ENCODE results near the gene TBXA2R.
A peak's percentile ranks its signal among the peaks of the same experiment; 100 is the strongest.

The TBXA2R gene

GRCh38 chr19:3606690-3607289 lies at the start of gene TBXA2R:
TSS of gene TBXA2R (minus strand) at chr19:3606875. CDS start at chr19:3600634, 6,241 bp downstream.
- Histone ChIP-seq H3K27ac (peak within 1 kb of the TSS; percentile 38), H3K9ac (peak within 1 kb of the TSS; percentile 38)

GRCh38 chr19:3656073-3656746 lies 49.5 kb upstream of the TBXA2R start:
- no peaks in the 10 kb centered on the region for H3K27me3 ChIP-seq (ENCODE audit: control insufficient read depth, insufficient read depth, low read length)
- no peak for TF ChIP-seq CTCF (IDR thresholded peaks at IDR 0.05)
- no peaks in the 10 kb centered on the region for H3K36me3 ChIP-seq (ENCODE audit: control insufficient read depth, insufficient read depth, low read length)

More at GRCh38 chr19:3606690-3607289, at the start of gene TBXA2R:
- no peak for TF ChIP-seq CTCF (IDR thresholded peaks at IDR 0.05)
- H3K4me2 ChIP-seq (ENCODE audit: low read length) = peak within 1 kb of the TSS; percentile 88
- H2AFZ ChIP-seq = peak within 1 kb of the TSS; percentile 82
- no peaks in the 10 kb centered on the region for H3K27me3 ChIP-seq (ENCODE audit: control insufficient read depth, insufficient read depth, low read length)
- H3K4me1 ChIP-seq = peaks cover 5% of the 10 kb centered on the region
- peak within 1 kb of the TSS; percentile 68 for H3K4me3 ChIP-seq (ENCODE audit: low read depth, low read length)
- no peaks in the 10 kb centered on the region for H3K79me2 ChIP-seq
- H3K9me3 ChIP-seq (ENCODE audit: control insufficient read depth, low read length) = no peaks in the 10 kb centered on the region
- H3K36me3 ChIP-seq (ENCODE audit: control insufficient read depth, insufficient read depth, low read length) = no peaks in the 10 kb centered on the region

GRCh38 chr19:3655402-3656072 lies 48.9 kb upstream of the TBXA2R start:
- no peaks in the 10 kb centered on the region for H3K27me3 ChIP-seq (ENCODE audit: control insufficient read depth, insufficient read depth, low read length)
- H3K4me1 ChIP-seq = no peaks in the 10 kb centered on the region
- no peak overlapping the region for H3K4me2 ChIP-seq (ENCODE audit: low read length)
- H3K9me3 ChIP-seq (ENCODE audit: control insufficient read depth, low read length) = no peaks in the 10 kb centered on the region
- H2AFZ ChIP-seq = no peak overlapping the region
- H3K36me3 ChIP-seq (ENCODE audit: control insufficient read depth, insufficient read depth, low read length) = no peaks in the 10 kb centered on the region
- no peak for TF ChIP-seq CTCF (IDR thresholded peaks at IDR 0.05)
- no peak overlapping the region for H3K4me3 ChIP-seq (ENCODE audit: low read depth, low read length)
- no peak overlapping the region for H3K27ac ChIP-seq
- H3K79me2 ChIP-seq = peaks cover 2% of the 10 kb centered on the region
- H3K9ac ChIP-seq = no peak overlapping the region

More at GRCh38 chr19:3656073-3656746, 49.5 kb upstream of the TBXA2R start:
- H3K27ac ChIP-seq = no peak overlapping the region
- no peak overlapping the region for H3K9ac ChIP-seq
- no peaks in the 10 kb centered on the region for H3K9me3 ChIP-seq (ENCODE audit: control insufficient read depth, low read length)
- no peak overlapping the region for H2AFZ ChIP-seq
- no peak overlapping the region for H3K4me2 ChIP-seq (ENCODE audit: low read length)
- H3K79me2 ChIP-seq = peaks cover 2% of the 10 kb centered on the region
- H3K4me3 ChIP-seq (ENCODE audit: low read depth, low read length) = no peak overlapping the region
- H3K4me1 ChIP-seq = no peaks in the 10 kb centered on the region

- Histone ChIP-seq H3K9me3 (ENCODE audit: control insufficient read depth, low read length) (no peaks in the 10 kb centered on the region), H3K4me1 (no peaks in the 10 kb centered on the region), H3K9ac (no peak overlapping the region), H3K36me3 (ENCODE audit: control insufficient read depth, insufficient read depth, low read length) (no peaks in the 10 kb centered on the region), H3K79me2 (peaks cover 2% of the 10 kb centered on the region), H3K27ac (no peak overlapping the region), H3K4me3 (ENCODE audit: low read depth, low read length) (no peak overlapping the region), H2AFZ (no peak overlapping the region), H3K27me3 (ENCODE audit: control insufficient read depth, insufficient read depth, low read length) (no peaks in the 10 kb centered on the region), H3K4me2 (ENCODE audit: low read length) (no peak overlapping the region)
- TF ChIP-seq CTCF (IDR thresholded peaks at IDR 0.05) = no peak
Measured at GRCh38 chr19:3653865-3654513, 47.3 kb upstream of the TBXA2R start.

All from parathyroid adenoma (tissue), 2 donors.